GM19328 (cell line): ENCODE measurements around the gene RAB21.
"Not testable (repeated sequence)": the region's sequence is repeated elsewhere in the genome, so short reads cannot be mapped to it uniquely, and the experiment has no call there.

Source experiments
- ATAC-seq: cut with Tn5 transposase; IDR thresholded peaks from one replicate; pipeline ENCODE4 v1.9.1; 2021; ENCODE audit warnings: mild to moderate bottlenecking, moderate library complexity; ENCODE audit not compliant: unreplicated experiment

Gene RAB21

DNA sequence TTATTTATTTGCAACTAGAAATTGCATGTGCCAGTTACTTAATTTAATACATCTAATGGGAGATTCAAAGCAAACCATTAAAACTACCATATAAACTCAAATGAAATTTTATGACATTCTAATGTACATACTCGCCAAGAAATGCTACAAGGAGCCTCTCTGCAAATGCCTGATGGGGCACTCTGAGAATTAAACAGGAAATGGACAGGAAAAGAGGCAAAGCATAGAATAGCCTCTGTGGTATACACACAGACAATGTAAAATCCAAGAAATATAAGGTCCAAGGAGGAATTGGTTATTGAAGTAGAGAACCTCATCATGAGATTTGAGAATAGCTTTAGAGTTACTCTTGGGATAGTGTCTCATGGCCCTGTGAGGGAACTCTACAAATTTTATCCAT is 41.2 kb downstream of the RAB21 start:
- ATAC-seq = no peak

DNA sequence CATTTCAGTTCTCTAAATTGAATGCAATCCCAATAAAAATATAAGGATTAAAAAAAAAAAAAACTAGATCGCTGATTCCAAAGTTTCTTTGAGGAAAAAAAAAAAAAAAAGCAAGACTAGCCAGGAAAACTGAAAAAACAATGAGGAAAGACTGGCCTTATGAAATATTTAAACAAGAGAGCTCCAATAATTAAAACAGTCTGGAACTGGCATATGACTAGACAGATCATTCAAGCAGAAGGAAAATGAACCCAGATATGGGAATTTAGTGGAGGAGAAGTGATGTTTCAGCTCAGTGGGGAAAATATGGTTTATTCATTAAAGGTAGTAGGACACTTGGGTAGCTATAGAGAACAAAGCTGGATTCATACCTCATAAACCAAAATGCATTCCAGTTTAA is 42.9 kb downstream of the RAB21 start:
- ATAC-seq = no peak

DNA sequence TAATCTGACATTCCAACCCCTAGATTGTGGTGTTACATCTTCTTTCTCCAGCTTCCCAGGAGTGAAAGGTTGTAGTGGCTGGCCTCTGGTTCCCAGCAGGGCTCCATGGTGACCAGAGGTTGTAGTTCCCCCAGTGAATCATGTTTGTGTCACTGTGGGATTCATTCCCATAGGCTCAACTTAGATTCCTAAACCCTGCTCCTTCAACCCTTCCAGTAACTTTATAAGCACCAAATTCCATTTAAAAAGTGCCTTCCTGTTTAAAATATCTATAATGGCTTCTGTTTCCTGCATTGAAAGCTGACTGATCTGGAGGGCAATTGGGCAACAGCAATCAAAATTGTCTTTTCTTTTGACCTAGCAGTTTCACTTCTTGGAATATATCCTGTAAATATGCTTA is 44.4 kb downstream of the RAB21 start:
- no peak for ATAC-seq

DNA sequence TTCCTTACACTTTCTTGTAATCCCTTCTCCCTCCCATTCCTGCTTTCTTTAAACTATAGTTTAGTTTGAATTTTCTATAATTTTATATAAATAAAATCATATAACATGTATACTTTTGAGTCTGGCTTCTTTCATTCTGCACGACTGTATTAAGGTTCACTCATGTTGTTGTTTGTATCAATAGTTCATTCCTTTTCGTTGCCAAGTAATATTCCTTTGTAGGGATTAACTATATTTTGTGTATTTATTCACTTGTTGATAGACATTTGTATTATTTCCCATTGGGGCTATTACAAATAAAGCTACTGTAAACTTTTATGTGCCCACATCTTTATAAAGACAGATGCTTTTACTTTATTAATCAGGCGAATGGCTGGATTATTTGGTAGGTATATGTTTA is 45.5 kb downstream of the RAB21 start:
- no peak for ATAC-seq

DNA sequence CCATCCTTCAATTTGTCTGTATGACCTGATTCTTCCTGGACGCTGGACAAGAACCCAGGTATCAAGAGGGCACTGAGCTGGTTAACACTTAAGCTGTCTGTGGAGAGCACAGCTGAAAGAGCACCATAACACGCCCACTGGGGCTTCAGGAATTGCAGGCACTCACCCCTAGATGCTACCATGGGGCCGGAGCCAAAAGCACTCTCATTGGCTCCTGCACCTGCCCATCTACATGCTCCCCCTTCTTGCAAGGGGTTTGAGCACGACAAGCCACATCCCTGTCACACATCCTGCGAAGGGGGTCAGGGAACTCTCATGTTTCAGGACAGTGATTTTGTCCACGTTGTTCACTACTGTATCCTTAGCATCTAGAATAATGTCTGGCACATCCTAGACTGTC is 49.8 kb downstream of the RAB21 start:
- ATAC-seq = no peak

DNA sequence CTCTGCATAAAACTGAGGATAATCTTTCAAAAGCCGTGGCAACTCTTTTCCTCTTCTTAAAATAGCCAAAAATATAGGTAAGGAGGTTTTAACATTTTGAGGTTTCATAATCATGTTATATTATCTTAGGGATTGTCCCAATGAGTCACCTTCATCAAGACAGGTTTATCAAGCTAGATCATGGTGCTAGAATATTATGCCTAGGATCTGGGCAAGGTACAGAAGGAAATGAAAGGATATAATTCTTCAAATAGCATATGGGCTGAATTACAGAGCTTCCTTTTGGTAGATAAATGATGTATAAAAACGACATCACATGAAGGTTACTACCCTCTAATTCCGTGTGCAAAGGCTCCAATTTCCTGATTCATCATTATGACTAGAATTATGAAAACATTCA is 56.3 kb downstream of the RAB21 start:
- no peak for ATAC-seq

DNA sequence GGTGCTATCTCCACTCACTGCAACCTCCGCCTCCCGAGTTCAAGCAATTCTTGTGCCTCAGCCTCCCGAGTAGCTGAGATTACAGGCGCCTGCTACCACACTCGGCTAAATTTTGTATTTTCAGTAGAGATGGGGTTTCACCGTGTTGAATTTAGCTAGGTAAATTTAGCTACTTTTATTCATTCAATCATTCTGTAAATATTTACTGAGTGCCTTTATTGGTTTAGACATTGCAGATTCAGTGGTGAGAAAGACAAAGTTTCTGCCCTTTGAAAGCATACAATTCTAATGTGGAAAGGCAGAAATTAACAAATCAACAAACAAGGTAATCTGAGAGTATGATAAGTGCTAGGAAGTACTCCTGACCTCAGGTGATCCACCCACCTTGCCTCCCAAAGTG is 60.6 kb downstream of the RAB21 start:
- ATAC-seq = not testable (repeated sequence)

DNA sequence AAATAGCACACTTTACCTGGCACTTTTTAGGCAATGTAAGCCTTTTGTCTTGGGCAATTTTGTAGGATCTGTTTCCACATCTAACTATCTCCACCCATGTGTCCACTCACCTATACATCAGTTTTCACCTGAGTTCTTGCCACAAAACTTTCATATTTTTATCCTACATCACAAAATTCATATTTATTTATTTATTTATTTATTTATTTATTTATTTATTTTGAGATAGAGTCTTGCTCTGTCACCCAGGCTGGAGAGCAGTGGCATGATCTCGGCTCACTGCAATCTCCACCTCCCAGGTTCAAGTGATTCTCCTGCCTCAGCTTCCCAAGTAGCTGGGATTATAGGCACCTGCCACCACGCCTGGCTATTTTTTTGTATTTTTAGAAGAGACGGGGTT is 67.4 kb downstream of the RAB21 start:
- not testable (repeated sequence) for ATAC-seq

DNA sequence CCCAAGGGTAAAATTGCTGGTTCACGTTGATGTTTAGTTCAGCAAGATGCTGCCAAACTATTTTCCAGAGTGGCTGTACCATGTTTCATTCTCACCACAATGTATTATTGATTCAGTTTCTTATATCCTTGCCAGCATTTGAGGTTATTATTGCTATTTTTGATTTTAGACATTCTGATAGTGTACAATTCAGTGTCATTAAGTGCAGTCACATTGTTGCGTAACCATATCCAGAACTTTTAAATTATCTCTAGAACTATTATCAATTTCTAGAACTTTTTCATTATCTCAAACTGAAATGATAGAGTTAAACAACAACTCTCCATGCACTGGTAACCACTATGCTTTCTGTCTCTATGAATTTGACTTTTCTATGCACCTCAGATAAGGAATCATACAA is 74.2 kb downstream of the RAB21 start:
- ATAC-seq = no peak

DNA sequence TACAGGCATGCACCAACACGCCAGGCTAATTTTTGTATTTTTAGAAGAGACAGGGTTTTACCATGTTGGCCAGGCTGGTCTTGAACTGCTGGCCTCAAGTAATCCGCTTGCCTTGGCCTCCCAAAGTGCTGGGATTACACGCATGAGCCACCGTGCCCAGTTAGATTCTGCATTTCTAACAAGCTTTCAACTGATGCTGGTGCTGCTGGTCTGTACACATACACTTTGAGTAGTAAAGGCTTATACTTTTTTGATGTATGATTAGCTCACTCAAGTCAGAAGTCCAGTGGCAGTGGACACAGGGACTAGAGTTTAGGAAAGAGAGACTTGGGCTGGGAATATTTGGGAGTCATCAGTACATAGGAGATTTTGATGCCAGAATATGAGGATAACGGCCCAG is 82.7 kb downstream of the RAB21 start:
- ATAC-seq = no peak

DNA sequence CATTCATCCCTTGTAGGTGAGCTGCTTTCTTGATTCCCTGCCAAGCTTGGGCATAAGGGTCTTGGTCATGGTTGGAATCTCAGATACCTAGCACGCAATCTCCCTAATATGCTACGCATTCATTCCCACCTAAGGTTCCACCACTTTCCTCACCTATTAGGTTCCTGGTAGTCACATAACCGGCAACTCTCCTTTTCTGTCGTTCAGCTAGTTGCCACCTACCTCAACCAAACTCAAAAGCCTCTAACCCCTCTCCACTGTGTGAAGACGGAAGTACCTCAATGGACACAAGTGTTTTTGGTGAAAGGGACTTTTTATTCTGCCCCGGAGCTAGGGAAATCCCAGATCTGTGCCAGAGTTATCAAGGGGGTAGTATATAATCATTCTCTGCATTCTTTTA is 83.6 kb downstream of the RAB21 start:
- no peak for ATAC-seq

DNA sequence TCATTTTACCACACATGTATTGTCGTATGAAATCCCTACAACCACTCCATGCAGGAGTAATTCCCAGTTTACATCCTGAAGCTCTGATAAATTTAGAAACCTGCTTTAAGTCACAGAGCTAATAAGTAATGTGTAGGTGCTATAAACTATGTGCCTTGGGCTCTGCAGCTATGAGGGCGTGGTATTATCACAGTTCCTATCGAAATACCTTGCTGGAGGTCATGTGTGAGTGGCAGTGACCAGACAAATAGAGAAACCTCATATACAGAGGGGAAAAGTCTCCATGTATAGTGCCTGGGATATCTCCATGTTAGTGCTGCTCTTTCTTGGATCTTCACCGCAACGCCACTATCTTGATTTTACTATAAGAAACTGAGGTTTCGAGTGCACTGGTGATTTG is 84.0 kb downstream of the RAB21 start:
- no peak for ATAC-seq

DNA sequence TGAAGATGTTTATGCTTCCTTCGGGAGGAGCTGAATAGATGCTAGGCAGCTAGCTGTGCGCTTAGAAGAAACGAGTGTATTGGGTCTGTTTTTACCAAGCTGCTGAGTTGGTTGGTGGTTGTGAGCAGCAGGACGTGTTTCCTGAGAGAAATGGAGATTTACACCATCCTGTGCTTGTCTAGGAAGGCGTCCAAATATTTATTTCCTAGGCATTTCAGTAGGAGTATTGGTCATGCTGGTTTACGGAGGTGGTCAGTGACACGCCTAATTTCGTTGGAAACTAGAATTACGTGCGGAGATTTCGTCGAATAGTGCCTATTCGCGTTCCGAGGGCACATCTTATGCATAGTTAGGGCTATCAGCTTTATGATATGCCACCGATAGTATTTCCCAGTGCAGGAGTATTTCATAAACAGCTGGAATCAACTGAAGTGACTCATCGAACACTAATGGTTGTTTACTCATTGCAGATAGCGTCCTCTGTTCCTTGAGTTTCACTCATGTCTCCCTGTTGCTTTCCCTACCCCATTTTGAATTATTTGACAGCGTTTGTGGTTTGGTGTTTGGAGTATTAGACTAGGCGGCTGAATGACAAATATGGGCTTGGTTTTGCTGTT is 85.7 kb downstream of the RAB21 start:
- ATAC-seq = peak; percentile 3

DNA sequence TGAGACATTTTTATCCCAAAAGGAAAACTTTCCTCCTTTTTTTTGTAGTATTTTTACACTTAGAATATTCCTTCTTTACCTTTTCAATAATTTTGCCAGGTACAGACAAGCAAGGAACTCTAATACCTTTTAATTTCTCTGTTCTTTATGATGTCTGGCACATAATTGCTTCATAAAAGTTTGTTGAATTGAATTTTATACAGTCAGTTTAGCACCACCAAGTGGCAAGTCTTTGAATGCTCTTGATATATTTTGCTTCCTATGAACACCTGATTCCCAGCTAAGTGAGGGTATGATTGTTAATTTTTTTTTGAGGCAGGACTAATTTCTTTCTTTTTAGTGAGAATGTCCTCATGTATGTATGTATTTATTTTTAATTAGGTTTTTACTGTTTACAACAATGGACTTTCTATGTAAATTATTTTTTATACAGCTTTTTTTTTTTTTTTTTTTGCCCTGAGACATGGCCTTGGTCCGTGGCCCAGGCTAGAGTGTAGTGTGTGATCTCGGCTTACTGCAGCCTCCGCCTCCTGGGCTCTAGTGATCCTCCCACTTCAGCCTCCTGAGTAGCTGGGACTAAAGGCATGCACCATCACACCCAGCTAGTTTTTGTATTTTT is 91.8 kb downstream of the RAB21 start:
- no peak for ATAC-seq

DNA sequence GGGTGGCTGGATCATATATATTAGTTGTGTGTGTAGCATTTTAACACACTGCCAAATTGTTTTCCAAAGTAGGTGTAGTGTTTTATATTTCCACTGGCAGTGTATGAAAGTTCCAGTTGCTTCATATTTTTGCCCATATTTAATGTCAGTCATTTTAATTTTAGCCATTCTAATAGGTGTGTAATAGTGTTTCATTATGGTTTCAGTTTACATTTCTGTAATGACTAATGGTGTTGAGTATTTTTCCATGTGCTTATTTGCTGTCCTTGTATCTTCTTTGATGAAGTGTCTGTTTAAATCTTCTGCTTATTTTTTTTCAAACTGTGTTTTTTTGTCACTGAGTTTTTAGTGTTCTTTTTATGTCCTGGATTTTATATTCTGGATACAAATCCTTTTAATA is 93.5 kb downstream of the RAB21 start:
- no peak for ATAC-seq

DNA sequence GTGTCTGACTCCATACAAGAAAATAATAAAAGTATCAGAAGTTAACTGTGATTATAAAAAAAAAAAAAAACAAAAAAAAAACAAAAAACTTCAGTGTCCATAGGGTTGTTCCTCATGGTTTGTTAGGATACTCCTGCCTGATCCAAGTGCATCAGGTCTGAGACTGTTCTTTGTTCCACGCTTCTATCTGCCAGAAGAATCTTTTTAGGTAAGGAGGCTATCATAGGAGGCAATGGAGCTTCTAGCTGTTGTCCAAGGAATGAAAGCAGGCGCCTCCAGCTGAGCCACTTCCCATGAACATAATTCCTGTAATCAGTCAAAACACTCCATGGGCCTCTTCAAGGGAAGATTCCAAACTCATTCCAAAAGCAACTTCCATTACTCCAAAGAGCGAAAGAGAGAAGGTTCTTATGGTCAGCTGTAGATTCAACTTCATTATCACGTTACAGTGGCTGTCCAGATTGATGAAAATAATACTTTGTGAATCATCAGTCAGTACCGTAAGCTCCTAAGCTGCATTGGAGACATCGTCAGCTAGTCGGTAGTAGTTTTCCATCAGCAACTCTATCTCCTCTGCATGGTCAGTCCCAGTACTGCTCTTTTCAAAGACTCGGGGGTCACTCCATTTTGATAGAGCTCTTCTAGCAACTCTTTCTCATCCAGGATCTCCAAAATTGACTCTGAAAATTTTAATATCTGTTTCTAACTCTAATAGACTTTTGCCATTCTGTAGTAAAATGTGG is 94.6 kb downstream of the RAB21 start:
- no peak for ATAC-seq
